Measurements from ENCODE around the gene ME3.
"Not testable (repeated sequence)": the region's sequence is repeated elsewhere in the genome, so short reads cannot be mapped to it uniquely, and the experiment has no call there.

ME3 gene

GRCh38 chr11:86418513-86418912, 253.9 kb downstream of the ME3 start:
- no peak for ATAC-seq

GRCh38 chr11:86418106-86418505, 254.3 kb downstream of the ME3 start:
- ATAC-seq: no peak

GRCh38 chr11:86416951-86417350, 255.5 kb downstream of the ME3 start:
- not testable (repeated sequence) for ATAC-seq

- no peak for ATAC-seq
These were observed 255.9 kb downstream of the ME3 start for GRCh38 chr11:86416494-86416893.

GRCh38 chr11:86415026-86415425, 257.4 kb downstream of the ME3 start:
- no peak for ATAC-seq

- no peak for ATAC-seq
These were observed 258.4 kb downstream of the ME3 start for GRCh38 chr11:86414032-86414431.

GRCh38 chr11:86408845-86409244, 263.6 kb downstream of the ME3 start:
- no peak for ATAC-seq

- no peak for ATAC-seq
These were observed 269.0 kb downstream of the ME3 start for GRCh38 chr11:86403458-86403857.

- ATAC-seq: no peak
These were observed 274.3 kb downstream of the ME3 start for GRCh38 chr11:86398106-86398505.

GRCh38 chr11:86397351-86397750, 275.1 kb downstream of the ME3 start:
- ATAC-seq: no peak

- no peak for ATAC-seq
These were observed 276.0 kb downstream of the ME3 start for GRCh38 chr11:86396396-86396795.

GRCh38 chr11:86395061-86395551, 277.3 kb downstream of the ME3 start:
- no peak for ATAC-seq
